Retinal pigment epithelial cell (primary cell): ENCODE data around the gene HS1BP3.

Source experiments
- DNase-seq: peaks from one replicate; pipeline ENCODE4 v3.0.0-alpha.2; 2010; ENCODE audit warnings: low read depth
- H3K4me3 ChIP-seq: 2 replicates; pipeline ENCODE4 v1.5.1; 2011; ENCODE audit warnings: mild to moderate bottlenecking, low read length, control low read depth, moderate library complexity
- TF ChIP-seq, protein P1 (sequence below): conservative IDR thresholded peaks from 2 replicates; pipeline ENCODE4 v1.5.1; 2011; ENCODE audit warnings: low read depth, low read length, control low read depth, inconsistent platforms

HS1BP3 gene

DNA sequence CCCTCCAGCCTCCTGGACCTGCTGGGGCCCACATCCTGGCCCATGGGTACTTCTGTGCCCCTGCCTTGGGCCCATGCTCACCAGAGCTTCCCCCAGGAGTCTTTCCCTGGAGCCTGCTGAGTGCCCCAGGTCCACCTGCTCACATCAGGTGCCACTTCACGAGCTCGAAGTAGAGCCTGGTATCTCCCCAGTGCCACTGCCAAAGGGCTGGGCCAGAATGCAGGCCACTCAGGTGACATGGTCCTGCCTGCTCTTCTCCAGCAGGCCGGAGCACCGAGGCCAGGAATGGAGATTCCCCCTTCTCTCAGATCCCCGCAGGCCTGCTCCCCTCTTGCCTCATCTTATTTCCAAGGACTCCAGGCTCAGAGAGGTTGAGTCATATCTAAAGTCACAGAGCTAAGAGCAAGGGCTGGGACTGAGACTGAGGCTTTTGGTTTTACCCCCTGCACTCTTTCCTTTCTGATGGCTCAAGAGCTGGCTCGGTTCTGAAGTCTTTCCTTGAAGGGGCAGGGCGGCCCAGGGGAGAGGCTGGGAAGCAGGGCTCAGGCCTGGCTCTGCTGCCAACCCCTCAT lies 79.2 kb downstream of the HS1BP3 start:
- TF ChIP-seq, protein P1, sequence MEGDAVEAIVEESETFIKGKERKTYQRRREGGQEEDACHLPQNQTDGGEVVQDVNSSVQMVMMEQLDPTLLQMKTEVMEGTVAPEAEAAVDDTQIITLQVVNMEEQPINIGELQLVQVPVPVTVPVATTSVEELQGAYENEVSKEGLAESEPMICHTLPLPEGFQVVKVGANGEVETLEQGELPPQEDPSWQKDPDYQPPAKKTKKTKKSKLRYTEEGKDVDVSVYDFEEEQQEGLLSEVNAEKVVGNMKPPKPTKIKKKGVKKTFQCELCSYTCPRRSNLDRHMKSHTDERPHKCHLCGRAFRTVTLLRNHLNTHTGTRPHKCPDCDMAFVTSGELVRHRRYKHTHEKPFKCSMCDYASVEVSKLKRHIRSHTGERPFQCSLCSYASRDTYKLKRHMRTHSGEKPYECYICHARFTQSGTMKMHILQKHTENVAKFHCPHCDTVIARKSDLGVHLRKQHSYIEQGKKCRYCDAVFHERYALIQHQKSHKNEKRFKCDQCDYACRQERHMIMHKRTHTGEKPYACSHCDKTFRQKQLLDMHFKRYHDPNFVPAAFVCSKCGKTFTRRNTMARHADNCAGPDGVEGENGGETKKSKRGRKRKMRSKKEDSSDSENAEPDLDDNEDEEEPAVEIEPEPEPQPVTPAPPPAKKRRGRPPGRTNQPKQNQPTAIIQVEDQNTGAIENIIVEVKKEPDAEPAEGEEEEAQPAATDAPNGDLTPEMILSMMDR = no peak
- no peak overlapping the region for H3K4me3 ChIP-seq
- no peak for DNase-seq

DNA sequence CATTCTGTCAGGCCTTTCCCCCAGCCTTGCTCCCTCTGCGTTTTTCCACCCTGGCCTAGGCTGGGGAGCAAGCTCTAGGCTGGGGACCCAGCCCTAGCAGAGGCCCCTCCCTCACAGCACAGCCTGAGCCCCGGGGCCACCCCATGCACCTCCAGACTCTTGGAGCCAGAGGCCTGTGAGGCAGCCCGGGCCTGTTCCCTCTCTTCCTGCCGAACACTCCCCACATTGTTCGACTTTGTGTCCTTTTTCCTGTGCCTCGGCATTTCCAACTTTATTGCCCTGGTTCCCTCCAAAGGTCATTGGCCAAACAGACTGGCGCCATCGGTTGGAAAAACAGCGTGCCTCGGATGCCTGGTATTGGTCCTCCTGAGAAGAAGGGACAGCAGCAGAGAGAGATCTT lies 79.7 kb downstream of the HS1BP3 start:
- TF ChIP-seq, protein P1 = no peak
- DNase-seq = no peak
- no peak overlapping the region for H3K4me3 ChIP-seq

DNA sequence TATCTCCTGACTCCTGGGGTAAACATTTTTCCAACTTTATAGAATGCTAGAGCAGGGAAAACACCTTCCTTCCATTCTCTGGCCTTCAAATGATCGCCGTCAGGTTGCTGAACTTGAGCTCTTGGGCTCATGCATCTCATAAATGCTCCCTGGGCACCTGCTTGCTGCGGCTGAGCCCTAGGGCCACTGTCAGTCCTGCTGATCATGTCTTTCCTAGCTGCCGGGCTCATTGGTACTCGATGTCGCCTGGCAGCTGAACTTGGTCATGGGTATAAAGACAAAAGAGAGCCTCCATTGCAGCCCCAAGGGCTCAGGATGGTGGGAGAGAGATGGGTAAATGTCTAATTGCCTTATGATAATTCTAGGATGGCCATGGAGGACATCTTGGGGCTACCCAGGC lies 80.6 kb downstream of the HS1BP3 start:
- H3K4me3 ChIP-seq = no peak overlapping the region
- DNase-seq = no peak
- TF ChIP-seq, protein P1 = no peak

DNA sequence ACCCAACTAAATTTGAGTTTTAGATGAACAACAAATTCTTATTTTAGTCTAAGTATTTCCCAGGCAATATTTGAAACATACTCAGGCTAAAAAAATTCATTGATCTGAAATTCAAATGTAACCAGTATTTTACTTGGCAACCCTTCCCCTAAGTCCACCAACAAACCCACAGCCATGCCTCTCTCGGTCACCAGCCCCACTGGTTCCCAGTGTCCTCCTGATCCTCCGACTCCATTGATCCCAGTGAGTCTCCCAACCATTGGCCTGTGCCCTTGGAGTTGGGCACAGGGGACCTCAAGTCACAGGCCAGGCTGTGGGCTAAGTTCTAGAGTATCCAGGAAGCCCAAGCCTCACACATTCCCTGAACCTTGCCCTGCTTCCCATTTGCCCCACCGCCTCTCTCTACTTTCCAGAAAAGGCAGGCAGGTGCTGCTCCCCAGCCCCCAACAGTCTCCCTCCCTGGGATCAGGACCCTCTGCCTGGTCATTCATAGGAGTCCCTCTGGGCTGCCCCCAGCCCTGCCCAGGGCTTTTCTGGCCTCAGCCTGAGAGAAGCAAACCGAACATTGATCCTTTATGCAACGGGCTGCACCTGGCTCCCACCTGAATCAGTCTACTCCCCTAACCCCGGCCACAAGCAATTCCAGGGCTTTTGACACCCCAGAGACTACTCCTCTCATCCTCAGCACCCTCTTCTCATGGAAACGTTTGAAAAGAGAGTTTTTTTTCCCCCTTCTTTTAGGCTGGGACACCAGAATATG lies 81.3 kb downstream of the HS1BP3 start:
- no peak for DNase-seq
- H3K4me3 ChIP-seq = no peak overlapping the region

DNA sequence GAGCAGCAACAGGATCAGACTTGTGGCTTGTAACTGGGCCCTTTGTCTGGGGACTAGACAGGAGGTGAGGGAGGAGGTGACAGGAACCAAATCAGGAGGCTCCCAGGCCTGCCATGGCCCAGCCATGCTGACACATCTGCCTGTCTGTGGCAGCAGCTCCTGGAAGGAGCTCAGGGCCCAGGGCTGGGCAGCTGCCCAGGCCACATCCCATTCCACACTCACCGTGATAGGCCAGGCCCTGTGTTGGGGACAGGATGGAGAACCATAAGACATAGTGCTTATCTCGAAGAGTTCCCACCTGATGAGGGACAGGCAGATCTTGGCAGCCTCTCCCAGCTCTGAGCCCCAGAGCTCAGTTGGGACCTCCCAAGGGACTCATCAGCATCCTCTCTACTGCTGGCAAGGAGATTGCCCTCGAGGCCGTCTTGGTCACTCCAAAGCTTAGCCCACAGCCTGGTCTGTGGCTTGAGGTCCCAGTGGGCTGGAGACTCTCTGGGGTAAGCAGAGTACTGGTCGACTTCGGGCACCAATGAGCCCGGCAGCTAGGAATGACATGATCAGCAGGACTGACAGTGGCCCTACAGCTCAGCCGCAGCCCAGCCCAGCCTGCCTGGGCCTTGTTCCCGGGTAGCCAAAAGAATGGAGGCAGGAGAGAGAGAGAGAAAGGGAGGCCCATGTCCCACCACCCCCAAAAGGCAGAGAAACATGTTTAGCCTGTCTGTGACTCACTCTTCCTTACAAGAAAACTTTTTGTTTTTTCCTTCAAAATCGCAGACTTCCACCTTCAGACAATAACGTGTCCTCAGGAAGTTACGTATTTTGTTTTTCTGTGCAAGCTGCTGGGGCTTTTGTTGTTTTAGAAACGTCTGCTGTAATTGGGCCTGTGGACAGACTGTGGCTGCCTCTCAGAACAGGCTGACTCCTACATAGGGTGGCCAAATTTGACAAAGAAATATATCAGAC lies 82.1 kb downstream of the HS1BP3 start:
- TF ChIP-seq, protein P1 = no peak
- H3K4me3 ChIP-seq = no peak overlapping the region
- no peak for DNase-seq

More for the DNA sequence above, 81.3 kb downstream of the HS1BP3 start:
- TF ChIP-seq, protein P1 = no peak

DNA sequence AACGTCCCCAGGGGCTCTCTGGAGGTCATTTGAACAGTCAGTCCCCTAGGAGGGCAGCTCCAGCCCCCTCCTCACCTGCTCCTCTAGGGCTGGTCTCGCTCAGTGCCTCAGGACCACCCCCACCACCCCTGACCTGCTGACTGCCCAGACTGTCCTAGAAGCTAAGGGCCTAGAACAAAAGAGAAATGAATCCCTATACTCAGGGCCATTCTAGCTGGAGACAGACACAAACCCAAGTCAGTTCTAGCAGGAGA lies 83.0 kb downstream of the HS1BP3 start:
- TF ChIP-seq, protein P1 = no peak
- no peak overlapping the region for H3K4me3 ChIP-seq
- DNase-seq = no peak
